ENCODE measurements around the gene FICD. TPM values are rescaled to one million over a fixed set of nuclear protein-coding genes. Genes with fewer than 3 reads are reported as not detected.
"Not testable (repeated sequence)": the region's sequence is repeated elsewhere in the genome, so short reads cannot be mapped to it uniquely, and the experiment has no call there.

Gene FICD
- total and polyA plus RNA-seq, 11 donors, result 1.4 to 6.6 (median 3.5) TPM

- peaks cover 0 to 58% (median 24%) of the 10 kb centered on the region in 12 donors for H3K4me1 ChIP-seq
- DNase-seq (no peak), ATAC-seq (peak; percentile 79 to 90 (median 84))
- H3K27me3 ChIP-seq, result no peaks in the 10 kb centered on the region
- H3K36me3 ChIP-seq, result peaks cover 0 to 65% (median 59%) of the 10 kb centered on the region in 9 donors
- no peaks in the 10 kb centered on the region for H3K9me3 ChIP-seq
- peak overlapping the region in 7 of 12 donors; percentile 15 to 64 (median 22) for H3K27ac ChIP-seq
- intact Hi-C loops (cut with DNase I), result no loop called here
- WGBS, 4 donors, result 47 to 54% (median 49%) methylated on average over 9 of the region's 9 CpGs
- H3K4me3 ChIP-seq, result no peak overlapping the region
- TF ChIP-seq POLR2A (IDR thresholded peaks at IDR 0.05), result no peak
- no peak for TF ChIP-seq CTCF (IDR thresholded peaks at IDR 0.05)
These were observed 32.6 kb downstream of the FICD start for GRCh38 chr12:108547686-108548085.

- Histone ChIP-seq H3K9me3 (no peaks in the 10 kb centered on the region), H3K27me3 (no peaks in the 10 kb centered on the region), H3K4me1 (peaks cover 0 to 62% (median 25%) of the 10 kb centered on the region in 12 donors), H3K4me3 (no peak overlapping the region), H3K36me3 (peaks cover 0 to 51% (median 46%) of the 10 kb centered on the region in 9 donors), H3K27ac (no peak overlapping the region)
- DNase-seq (no peak), ATAC-seq (no peak)
- WGBS, 4 donors, result 63 to 74% (median 68%) methylated on average over 7 of the region's 7 CpGs
- intact Hi-C loops (cut with DNase I), result no loop called here
- no peak for TF ChIP-seq POLR2A (IDR thresholded peaks at IDR 0.05)
- no peak for TF ChIP-seq CTCF (IDR thresholded peaks at IDR 0.05)
These were observed 34.0 kb downstream of the FICD start for GRCh38 chr12:108548954-108549521.

DNA sequence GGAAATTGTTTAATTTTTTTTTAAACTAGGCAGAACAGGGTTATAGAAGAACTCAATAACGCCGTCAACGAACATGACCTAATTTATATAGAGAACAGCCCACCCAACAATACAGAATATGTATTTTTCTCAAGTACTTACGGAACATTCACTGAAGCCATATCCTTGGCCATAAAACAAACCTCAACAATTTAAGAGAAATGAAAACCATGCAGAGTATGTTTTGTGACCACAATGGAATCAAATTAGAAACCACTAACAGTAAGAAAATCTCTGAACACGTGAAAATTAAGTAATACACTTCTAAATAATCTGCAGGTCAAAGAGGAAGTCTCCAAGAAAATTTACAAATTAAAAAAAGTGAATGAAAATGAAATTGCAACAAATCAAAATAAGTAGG is 36.5 kb downstream of the FICD start:
- Histone ChIP-seq H3K27ac (no peak overlapping the region), H3K4me1 (peaks cover 0 to 83% (median 36%) of the 10 kb centered on the region in 12 donors), H3K36me3 (peaks cover 0 to 35% (median 26%) of the 10 kb centered on the region in 9 donors), H3K9me3 (no peaks in the 10 kb centered on the region), H3K27me3 (no peaks in the 10 kb centered on the region), H3K4me3 (no peak overlapping the region)
- TF ChIP-seq POLR2A (IDR thresholded peaks at IDR 0.05), result no peak
- ATAC-seq (no peak), DNase-seq (no peak)
- intact Hi-C loops (cut with DNase I), result no loop called here
- WGBS, 4 donors, result 84 to 89% (median 84%) methylated on average over 5 of the region's 5 CpGs

- TF ChIP-seq POLR2A (IDR thresholded peaks at IDR 0.05) (no peak), CTCF (IDR thresholded peaks at IDR 0.05) (no peak)
- Histone ChIP-seq H3K9me3 (no peaks in the 10 kb centered on the region), H3K27ac (no peak overlapping the region), H3K36me3 (peaks cover 0 to 31% (median 8%) of the 10 kb centered on the region in 9 donors), H3K4me3 (no peak overlapping the region), H3K27me3 (no peaks in the 10 kb centered on the region), H3K4me1 (peaks cover 0 to 86% (median 35%) of the 10 kb centered on the region in 12 donors)
- intact Hi-C loops (cut with DNase I), result no loop called here
- ATAC-seq, result no peak
- 84 to 92% (median 89%) methylated on average over 5 of the region's 5 CpGs for WGBS, 4 donors
- no peak for DNase-seq
These were observed 38.7 kb downstream of the FICD start for GRCh38 chr12:108553799-108554198.

GRCh38 chr12:108555383-108555782 is 40.3 kb downstream of the FICD start:
- H3K4me1 ChIP-seq, result peaks cover 7 to 97% (median 49%) of the 10 kb centered on the region in 12 donors
- DNase-seq, result not testable (repeated sequence)

More at GRCh38 chr12:108555383-108555782, 40.3 kb downstream of the FICD start:
- H3K36me3 ChIP-seq, result peaks cover 0 to 26% (median 5%) of the 10 kb centered on the region in 9 donors
- H3K4me3 ChIP-seq; intact Hi-C loops (cut with DNase I); H3K9me3 ChIP-seq; H3K27me3 ChIP-seq; ATAC-seq; H3K27ac ChIP-seq: not testable (repeated sequence)
- WGBS, 4 donors, result 85 to 89% (median 87%) methylated on average over 9 of the region's 9 CpGs
